ENCODE results near the gene UBE2L5.

DNA sequence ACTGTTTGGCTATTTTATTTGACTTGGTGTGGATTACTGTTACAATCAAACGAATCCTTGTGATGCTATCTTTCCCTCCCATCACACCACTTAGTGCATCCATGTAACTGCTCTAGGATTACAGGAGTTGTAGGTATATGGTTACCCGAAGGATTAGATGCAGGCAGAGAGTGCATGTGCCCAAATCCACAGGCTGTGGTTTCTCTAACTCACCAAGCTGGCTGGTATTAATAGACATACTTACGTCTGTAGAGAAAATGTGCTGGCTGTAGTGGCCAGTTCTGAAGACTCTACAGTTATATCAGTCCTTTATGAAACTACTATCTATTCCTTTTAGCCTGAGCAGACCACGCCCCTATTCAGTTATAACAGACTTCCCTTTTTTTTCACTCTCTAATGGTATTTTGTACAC, 44.6 kb downstream of the UBE2L5 start:
- TF ChIP-seq, protein P1, sequence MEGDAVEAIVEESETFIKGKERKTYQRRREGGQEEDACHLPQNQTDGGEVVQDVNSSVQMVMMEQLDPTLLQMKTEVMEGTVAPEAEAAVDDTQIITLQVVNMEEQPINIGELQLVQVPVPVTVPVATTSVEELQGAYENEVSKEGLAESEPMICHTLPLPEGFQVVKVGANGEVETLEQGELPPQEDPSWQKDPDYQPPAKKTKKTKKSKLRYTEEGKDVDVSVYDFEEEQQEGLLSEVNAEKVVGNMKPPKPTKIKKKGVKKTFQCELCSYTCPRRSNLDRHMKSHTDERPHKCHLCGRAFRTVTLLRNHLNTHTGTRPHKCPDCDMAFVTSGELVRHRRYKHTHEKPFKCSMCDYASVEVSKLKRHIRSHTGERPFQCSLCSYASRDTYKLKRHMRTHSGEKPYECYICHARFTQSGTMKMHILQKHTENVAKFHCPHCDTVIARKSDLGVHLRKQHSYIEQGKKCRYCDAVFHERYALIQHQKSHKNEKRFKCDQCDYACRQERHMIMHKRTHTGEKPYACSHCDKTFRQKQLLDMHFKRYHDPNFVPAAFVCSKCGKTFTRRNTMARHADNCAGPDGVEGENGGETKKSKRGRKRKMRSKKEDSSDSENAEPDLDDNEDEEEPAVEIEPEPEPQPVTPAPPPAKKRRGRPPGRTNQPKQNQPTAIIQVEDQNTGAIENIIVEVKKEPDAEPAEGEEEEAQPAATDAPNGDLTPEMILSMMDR (IDR thresholded peaks at IDR 0.05; ENCODE audit: borderline replicate concordance, extremely low read depth, low read length, poor library complexity, severe bottlenecking): no peak
- TF ChIP-seq EZH2 (IDR thresholded peaks at IDR 0.05; ENCODE audit: borderline replicate concordance, low read depth, low read length, severe bottlenecking): no peak
